Smooth muscle cell of the coronary artery (primary cell): ENCODE measurements around the gene ZNF71. TPM values are rescaled to one million over a fixed set of nuclear protein-coding genes. Genes with fewer than 3 reads are reported as not detected.

Source experiments
- total RNA-seq: library from RNA; depleted of rRNA; stranded (reverse); fragments of >200 nt; gene quantifications from 2 replicates; pipeline ENCODE4 v1.2.3, GENCODE V29; 2014; ENCODE audit warnings: low replicate concordance

ZNF71 gene
- 6.8 and 8.3 TPM in 2 replicates for total RNA-seq

DNA sequence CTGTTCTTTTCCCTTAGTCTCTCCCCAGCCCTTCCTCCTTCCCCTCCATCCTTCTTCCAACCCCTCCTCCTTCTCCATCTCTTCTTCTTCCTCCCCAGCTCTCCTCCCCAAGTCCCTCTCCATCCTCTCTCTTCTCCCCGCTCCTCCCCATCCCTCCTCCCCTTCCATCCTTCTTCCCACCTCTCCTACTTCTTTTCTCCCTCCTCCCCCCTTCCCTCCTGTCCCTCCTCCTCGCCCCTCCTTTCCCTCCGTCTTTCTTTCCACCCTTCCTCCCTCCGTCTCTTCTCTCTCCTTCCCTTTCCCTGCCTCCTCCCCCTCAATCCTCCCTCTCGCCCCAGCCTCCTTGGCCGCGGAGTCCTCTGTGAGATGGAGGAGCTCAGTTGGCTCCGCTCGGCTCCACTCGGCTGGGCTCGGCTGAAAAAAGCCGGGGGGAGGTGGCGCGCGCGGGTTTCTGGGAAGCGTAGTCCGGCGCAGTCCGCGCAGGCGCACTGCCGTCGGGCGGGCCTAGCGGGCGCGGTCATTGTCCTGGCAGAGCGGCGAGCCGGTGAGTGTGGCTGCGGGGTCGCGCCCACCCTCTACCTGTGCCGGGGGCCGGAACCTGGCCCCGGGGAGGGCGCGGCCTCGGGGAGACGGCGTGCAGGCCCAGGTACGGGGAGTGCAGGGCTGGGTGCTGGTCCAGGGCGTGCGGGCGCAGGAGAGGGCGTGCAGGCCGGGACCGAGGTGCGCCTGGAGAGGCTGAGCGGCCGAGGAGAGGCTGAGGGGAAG is at the start of gene ZNF71:
Gene ZNF71 (plus strand): TSS at position 520 of the 765 bp plus-strand sequence. CDS start 6,257 bp downstream, outside the sequence.

DNA sequence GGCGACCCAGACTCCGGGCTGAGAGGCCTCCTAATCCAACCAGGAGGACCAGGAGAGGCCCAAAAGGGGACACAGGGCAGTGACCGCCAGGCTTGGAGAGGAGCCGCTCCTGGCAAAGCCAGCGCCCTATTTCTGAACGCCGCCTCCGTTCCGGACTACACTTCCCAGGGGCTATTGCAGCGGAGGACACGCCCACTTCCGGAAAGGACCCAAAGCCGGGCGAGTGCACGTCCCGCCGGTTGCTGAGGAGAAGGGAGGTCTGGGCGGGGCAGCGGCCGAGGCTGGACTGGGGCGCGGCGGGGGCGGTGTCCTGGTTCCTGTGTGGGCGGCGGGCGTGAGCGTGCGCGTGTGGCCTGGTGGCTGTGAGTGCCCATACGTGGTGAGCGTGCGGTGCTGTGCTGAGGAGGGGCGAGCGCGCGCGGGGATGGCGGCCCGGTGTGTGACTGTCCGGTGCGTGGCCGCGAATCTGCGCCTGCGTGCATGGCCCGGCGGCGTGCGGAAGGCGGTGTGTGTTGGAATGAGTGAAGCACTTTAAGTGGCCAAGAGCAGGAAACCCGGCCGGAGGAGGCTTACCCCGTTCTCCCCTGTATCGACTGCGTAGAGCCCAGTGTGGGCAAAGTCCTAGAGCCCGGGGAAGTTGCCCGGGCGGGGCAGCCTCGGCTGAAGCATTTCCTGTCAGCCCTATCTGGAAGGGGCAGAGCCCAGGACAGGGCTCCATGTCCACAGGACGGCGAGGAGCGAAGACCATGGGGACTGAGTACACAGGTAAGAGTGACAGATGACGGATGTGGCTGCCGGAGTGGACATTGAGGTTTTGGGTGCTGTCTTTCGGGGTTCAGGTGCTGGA is 27.6 kb upstream of the ZNF71 start, which contains the start of gene ZNF470:
Gene ZNF470 (plus strand): TSS at position 195 of the 847 bp plus-strand sequence. CDS start 2,844 bp downstream, outside the sequence.

DNA sequence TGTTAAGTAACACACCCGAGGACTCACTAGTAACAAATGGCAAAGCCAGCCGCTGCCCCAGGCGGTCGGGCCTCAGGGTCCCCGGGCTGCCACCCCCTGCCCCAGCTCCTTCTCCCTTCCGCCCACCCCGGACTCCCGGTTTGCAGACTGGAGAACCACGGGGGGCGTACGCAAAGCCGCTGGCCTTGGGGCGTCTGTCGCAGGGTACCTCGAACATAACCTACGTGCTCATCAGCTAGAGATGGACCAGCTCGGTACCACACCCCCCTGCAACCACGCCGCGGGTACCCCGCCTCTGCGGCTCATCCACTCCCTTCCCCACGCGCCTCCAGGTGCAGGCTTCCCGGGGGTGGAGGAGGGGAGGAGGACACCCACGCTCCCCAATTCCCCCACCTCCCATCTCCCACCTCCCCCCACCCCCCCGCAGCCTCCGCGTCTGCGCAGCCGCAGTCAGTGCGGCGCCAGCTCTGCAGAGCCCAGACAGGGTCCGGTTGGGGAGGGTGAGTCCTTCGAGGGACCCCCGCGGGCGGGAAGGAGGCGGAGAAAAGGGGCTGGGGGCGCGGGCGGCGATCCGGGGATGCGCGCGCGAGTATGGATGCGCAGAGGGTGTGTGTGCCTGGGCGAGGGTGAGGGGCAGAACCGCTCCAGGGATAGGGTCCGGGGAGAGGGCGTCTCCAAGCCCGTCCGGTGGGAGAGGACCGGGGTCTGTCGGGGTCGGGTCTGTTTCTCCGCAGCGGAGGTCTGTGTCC is 47.8 kb downstream of the ZNF71 start, which contains the start of gene SMIM17:
Gene SMIM17 (plus strand): TSS at position 449 of the 749 bp plus-strand sequence. CDS start 2,509 bp downstream, outside the sequence.

DNA sequence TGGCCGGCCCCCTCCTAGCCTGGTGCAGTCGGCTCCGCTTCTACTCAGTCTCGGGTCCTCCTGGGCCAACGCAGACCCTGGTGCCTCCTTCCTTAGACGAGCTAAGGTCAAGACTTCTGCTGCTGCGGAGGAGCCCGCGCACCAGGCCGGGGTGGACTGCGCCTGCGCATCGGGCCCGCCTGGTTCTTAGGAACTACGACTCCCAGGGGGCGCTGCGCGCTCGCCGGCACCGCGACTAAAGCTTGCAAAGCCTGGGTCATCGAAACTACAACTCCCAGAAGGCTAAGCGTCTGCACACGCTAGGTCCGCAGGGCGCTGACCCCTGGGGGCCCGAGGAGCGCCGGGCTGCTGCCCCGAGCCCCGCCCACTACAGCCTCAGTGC is 76.5 kb downstream of the ZNF71 start, which contains the start of gene ZNF835:
Gene ZNF835 (minus strand): TSS at position 145 of the 382 bp plus-strand sequence. CDS start 6,559 bp downstream, outside the sequence.

Other genes with a start within 250 kb of the ZNF71 start
- 2.9 and 3.9 TPM in 2 replicates for gene ZNF582, start 201.8 kb upstream of the ZNF71 start, total RNA-seq
- gene ZNF583, start 191.0 kb upstream of the ZNF71 start, total RNA-seq: 6.3 and 12.6 TPM in 2 replicates
- 4.3 and 4.4 TPM in 2 replicates for gene ZNF667, start 118.0 kb upstream of the ZNF71 start, total RNA-seq
- 2.9 and 5.7 TPM in 2 replicates for gene ZNF471, start 87.4 kb upstream of the ZNF71 start, total RNA-seq
- 2.7 and 7.8 TPM in 2 replicates for gene ZFP28, start 56.4 kb upstream of the ZNF71 start, total RNA-seq
- 4.7 and 7.8 TPM in 2 replicates for gene ZNF470, start 27.8 kb upstream of the ZNF71 start, total RNA-seq
- 0.38 TPM in 1 of 2 replicates, not detected in the other for gene SMIM17, start 47.9 kb downstream of the ZNF71 start, total RNA-seq
- gene ZNF835, start 76.5 kb downstream of the ZNF71 start, total RNA-seq: 0.08 and 3.4 TPM in 2 replicates
- gene PEG3, start 245.4 kb downstream of the ZNF71 start, total RNA-seq: 0.60 and 1.8 TPM in 2 replicates
- gene ZIM2, start 245.4 kb downstream of the ZNF71 start, total RNA-seq: not detected in 2 replicates